ENCODE measurements around the gene LRRC9.

DNA sequence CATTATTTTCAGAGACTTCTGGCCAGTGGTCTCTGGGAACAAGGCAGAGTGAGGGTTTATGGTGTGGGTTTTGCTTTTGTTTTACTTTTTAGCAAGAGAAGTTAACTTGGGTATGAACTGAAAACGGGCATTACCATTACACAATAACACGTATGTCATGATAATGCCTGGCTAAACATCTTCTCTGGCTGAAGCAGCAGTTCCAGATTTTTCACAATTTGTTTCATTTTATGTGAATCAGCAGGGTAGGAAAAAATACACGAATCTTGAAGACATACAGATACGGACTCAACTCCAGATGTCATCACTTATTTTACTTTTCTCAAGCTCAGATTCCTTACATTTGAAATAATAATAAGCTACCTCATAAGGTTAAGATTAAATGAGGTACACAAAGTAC, 169.3 kb downstream of the LRRC9 start:
- TF ChIP-seq, protein P1, sequence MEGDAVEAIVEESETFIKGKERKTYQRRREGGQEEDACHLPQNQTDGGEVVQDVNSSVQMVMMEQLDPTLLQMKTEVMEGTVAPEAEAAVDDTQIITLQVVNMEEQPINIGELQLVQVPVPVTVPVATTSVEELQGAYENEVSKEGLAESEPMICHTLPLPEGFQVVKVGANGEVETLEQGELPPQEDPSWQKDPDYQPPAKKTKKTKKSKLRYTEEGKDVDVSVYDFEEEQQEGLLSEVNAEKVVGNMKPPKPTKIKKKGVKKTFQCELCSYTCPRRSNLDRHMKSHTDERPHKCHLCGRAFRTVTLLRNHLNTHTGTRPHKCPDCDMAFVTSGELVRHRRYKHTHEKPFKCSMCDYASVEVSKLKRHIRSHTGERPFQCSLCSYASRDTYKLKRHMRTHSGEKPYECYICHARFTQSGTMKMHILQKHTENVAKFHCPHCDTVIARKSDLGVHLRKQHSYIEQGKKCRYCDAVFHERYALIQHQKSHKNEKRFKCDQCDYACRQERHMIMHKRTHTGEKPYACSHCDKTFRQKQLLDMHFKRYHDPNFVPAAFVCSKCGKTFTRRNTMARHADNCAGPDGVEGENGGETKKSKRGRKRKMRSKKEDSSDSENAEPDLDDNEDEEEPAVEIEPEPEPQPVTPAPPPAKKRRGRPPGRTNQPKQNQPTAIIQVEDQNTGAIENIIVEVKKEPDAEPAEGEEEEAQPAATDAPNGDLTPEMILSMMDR (IDR thresholded peaks at IDR 0.05; ENCODE audit: low read depth, low read length, poor library complexity, severe bottlenecking), result no peak
- TF ChIP-seq EZH2phosphoT487 (IDR thresholded peaks at IDR 0.05; ENCODE audit: borderline replicate concordance, low read length), result no peak
